ENCODE measurements around the gene VPREB3.

- TF ChIP-seq POLR2A (IDR thresholded peaks at IDR 0.05; ENCODE audit: low read length) (no peak), GATA1 (IDR thresholded peaks at IDR 0.05; ENCODE audit: low read depth, low read length) (no peak)
These were observed 33.7 kb upstream of the VPREB3 start for GRCh38 chr22:23787910-23788309.
